ENCODE data around the gene TMC3. TPM values are rescaled to one million over a fixed set of nuclear protein-coding genes. Genes with fewer than 3 reads are reported as not detected.

The TMC3 gene
- total RNA-seq, 1 donor from 2014 or later = not detected

GRCh38 chr15:81398910-81399551 is 25.0 kb upstream of the TMC3 start:
- Mint-ChIP-seq H3K36me3 (ENCODE audit: low read depth) (no peaks in the 10 kb centered on the region), H3K4me1 (peaks cover 2% of the 10 kb centered on the region)

DNA sequence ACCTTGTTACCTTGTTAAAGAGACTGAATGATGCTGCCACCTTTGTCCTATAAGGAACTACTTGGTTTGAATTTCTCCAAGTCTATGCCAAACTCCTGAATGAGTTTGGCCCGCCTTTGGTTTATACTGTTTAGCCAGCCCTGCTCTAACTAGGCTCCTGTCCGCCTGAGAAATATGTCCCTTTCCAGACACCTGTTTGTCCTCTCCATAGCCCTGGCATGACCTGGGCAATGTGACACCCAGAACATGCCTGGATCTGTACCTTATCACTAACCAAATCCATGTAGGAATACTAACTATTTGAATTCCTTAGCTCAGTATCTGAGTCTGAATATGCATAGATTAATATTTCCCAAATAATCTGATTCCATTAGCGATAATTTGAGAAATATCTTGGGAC is 24.4 kb upstream of the TMC3 start:
- DNase-seq = no peak
- H3K4me3 Mint-ChIP-seq = no peak overlapping the region
- H3K4me1 Mint-ChIP-seq = peaks cover 2% of the 10 kb centered on the region
- no peaks in the 10 kb centered on the region for H3K36me3 Mint-ChIP-seq (ENCODE audit: low read depth)
- intact Hi-C loops (cut with micrococcal nuclease) = no loop called here
- no peaks in the 10 kb centered on the region for H3K9me3 Mint-ChIP-seq
- H3K27me3 Mint-ChIP-seq = peaks cover 11% of the 10 kb centered on the region
- H3K27ac Mint-ChIP-seq = no peak overlapping the region

More at GRCh38 chr15:81398910-81399551, 25.0 kb upstream of the TMC3 start:
- Mint-ChIP-seq H3K27ac (no peak overlapping the region), H3K9me3 (no peaks in the 10 kb centered on the region), H3K27me3 (peaks cover 11% of the 10 kb centered on the region), H3K4me3 (no peak overlapping the region)
- intact Hi-C loops (cut with micrococcal nuclease) = no loop called here
- DNase-seq = no peak

- H3K27ac Mint-ChIP-seq = no peak overlapping the region
- DNase-seq = no peak
- H3K36me3 Mint-ChIP-seq (ENCODE audit: low read depth) = no peaks in the 10 kb centered on the region
- no peaks in the 10 kb centered on the region for H3K9me3 Mint-ChIP-seq
- no peaks in the 10 kb centered on the region for H3K4me1 Mint-ChIP-seq
- intact Hi-C loops (cut with micrococcal nuclease) = no loop called here
- H3K4me3 Mint-ChIP-seq = no peak overlapping the region
- H3K27me3 Mint-ChIP-seq = peaks cover 7% of the 10 kb centered on the region
These were observed 20.6 kb upstream of the TMC3 start for GRCh38 chr15:81394603-81395002.

GRCh38 chr15:81391657-81392056 is 17.6 kb upstream of the TMC3 start:
- no peak for DNase-seq
- Mint-ChIP-seq H3K9me3 (no peaks in the 10 kb centered on the region), H3K4me3 (no peak overlapping the region), H3K36me3 (ENCODE audit: low read depth) (no peaks in the 10 kb centered on the region), H3K27ac (no peak overlapping the region), H3K27me3 (peaks cover 10% of the 10 kb centered on the region), H3K4me1 (no peaks in the 10 kb centered on the region)
- intact Hi-C loops (cut with micrococcal nuclease) = no loop called here

- Mint-ChIP-seq H3K27me3 (peaks cover 5% of the 10 kb centered on the region), H3K4me1 (peaks cover 3% of the 10 kb centered on the region), H3K27ac (no peak overlapping the region), H3K36me3 (ENCODE audit: low read depth) (no peaks in the 10 kb centered on the region), H3K4me3 (no peak overlapping the region), H3K9me3 (no peaks in the 10 kb centered on the region)
- intact Hi-C loops (cut with micrococcal nuclease) = no loop called here
- no peak for DNase-seq
These were observed 14.4 kb upstream of the TMC3 start for GRCh38 chr15:81388436-81388770.

GRCh38 chr15:81387621-81388435 is 13.8 kb upstream of the TMC3 start:
- no peak for DNase-seq
- H3K4me3 Mint-ChIP-seq = no peak overlapping the region
- H3K27ac Mint-ChIP-seq = no peak overlapping the region
- peaks cover 3% of the 10 kb centered on the region for H3K4me1 Mint-ChIP-seq
- H3K27me3 Mint-ChIP-seq = peaks cover 5% of the 10 kb centered on the region
- no peaks in the 10 kb centered on the region for H3K9me3 Mint-ChIP-seq
- H3K36me3 Mint-ChIP-seq (ENCODE audit: low read depth) = no peaks in the 10 kb centered on the region
- intact Hi-C loops (cut with micrococcal nuclease) = no loop called here

DNA sequence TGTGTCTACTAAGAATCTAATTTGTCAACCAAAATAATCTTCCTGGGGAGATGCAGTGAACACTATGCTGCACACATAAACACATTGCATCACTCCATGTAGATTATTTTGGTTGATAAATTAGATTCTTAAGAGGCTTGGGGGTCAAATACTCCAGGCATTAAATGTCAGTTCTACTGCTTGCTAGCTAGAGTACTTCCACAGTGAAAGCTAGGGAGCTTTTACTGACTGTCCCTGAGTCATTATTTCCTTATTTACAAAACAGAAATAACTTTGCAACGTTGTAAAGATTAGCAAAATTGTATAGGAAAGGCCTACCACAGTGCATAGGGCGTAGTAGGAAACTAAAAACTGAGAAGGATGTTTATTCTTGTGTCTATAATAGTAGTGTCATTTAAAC is 12.9 kb upstream of the TMC3 start:
- no peak overlapping the region for H3K27ac Mint-ChIP-seq
- H3K4me1 Mint-ChIP-seq = peaks cover 3% of the 10 kb centered on the region
- no peak for DNase-seq
- H3K27me3 Mint-ChIP-seq = peaks cover 5% of the 10 kb centered on the region
- intact Hi-C loops (cut with micrococcal nuclease) = no loop called here
- H3K36me3 Mint-ChIP-seq (ENCODE audit: low read depth) = no peaks in the 10 kb centered on the region
- no peak overlapping the region for H3K4me3 Mint-ChIP-seq
- H3K9me3 Mint-ChIP-seq = no peaks in the 10 kb centered on the region

- no peaks in the 10 kb centered on the region for H3K36me3 Mint-ChIP-seq (ENCODE audit: low read depth)
- H3K4me1 Mint-ChIP-seq = peaks cover 3% of the 10 kb centered on the region
- no peak for DNase-seq
- no peak overlapping the region for H3K27ac Mint-ChIP-seq
- no peak overlapping the region for H3K4me3 Mint-ChIP-seq
- no peaks in the 10 kb centered on the region for H3K9me3 Mint-ChIP-seq
- peaks cover 7% of the 10 kb centered on the region for H3K27me3 Mint-ChIP-seq
- intact Hi-C loops (cut with micrococcal nuclease) = no loop called here
These were observed 11.7 kb upstream of the TMC3 start for GRCh38 chr15:81385721-81386076.

- no peaks in the 10 kb centered on the region for H3K36me3 Mint-ChIP-seq (ENCODE audit: low read depth)
- DNase-seq = no peak
- intact Hi-C loops (cut with micrococcal nuclease) = no loop called here
- H3K4me3 Mint-ChIP-seq = no peak overlapping the region
- H3K27ac Mint-ChIP-seq = no peak overlapping the region
- H3K9me3 Mint-ChIP-seq = no peaks in the 10 kb centered on the region
- peaks cover 7% of the 10 kb centered on the region for H3K27me3 Mint-ChIP-seq
- peaks cover 6% of the 10 kb centered on the region for H3K4me1 Mint-ChIP-seq
These were observed 11.1 kb upstream of the TMC3 start for GRCh38 chr15:81384891-81385720.

- Mint-ChIP-seq H3K36me3 (ENCODE audit: low read depth) (no peaks in the 10 kb centered on the region), H3K4me3 (no peak overlapping the region), H3K27ac (no peak overlapping the region), H3K4me1 (peaks cover 6% of the 10 kb centered on the region), H3K27me3 (peaks cover 4% of the 10 kb centered on the region), H3K9me3 (no peaks in the 10 kb centered on the region)
- DNase-seq = no peak
- intact Hi-C loops (cut with micrococcal nuclease) = no loop called here
These were observed 7.7 kb upstream of the TMC3 start for GRCh38 chr15:81381720-81382119.

- Mint-ChIP-seq H3K9me3 (no peaks in the 10 kb centered on the region), H3K36me3 (ENCODE audit: low read depth) (no peaks in the 10 kb centered on the region), H3K27me3 (peaks cover 8% of the 10 kb centered on the region), H3K27ac (no peak overlapping the region), H3K4me1 (peaks cover 6% of the 10 kb centered on the region), H3K4me3 (no peak overlapping the region)
- DNase-seq = no peak
- intact Hi-C loops (cut with micrococcal nuclease) = no loop called here
These were observed 6.7 kb upstream of the TMC3 start for GRCh38 chr15:81380668-81381067.

GRCh38 chr15:81380203-81380602 is 6.2 kb upstream of the TMC3 start:
- Mint-ChIP-seq H3K36me3 (ENCODE audit: low read depth) (no peaks in the 10 kb centered on the region), H3K4me1 (peaks cover 6% of the 10 kb centered on the region), H3K27me3 (peaks cover 8% of the 10 kb centered on the region), H3K27ac (no peak overlapping the region), H3K4me3 (no peak overlapping the region), H3K9me3 (no peaks in the 10 kb centered on the region)
- DNase-seq = peak; percentile 62
- intact Hi-C loops (cut with micrococcal nuclease) = no loop called here

GRCh38 chr15:81379269-81379668 is 5.3 kb upstream of the TMC3 start:
- intact Hi-C loops (cut with micrococcal nuclease) = no loop called here
- no peak for DNase-seq
- Mint-ChIP-seq H3K36me3 (ENCODE audit: low read depth) (no peaks in the 10 kb centered on the region), H3K27ac (no peak overlapping the region), H3K9me3 (no peaks in the 10 kb centered on the region), H3K27me3 (peaks cover 8% of the 10 kb centered on the region), H3K4me1 (peaks cover 3% of the 10 kb centered on the region), H3K4me3 (no peak overlapping the region)

- Mint-ChIP-seq H3K9me3 (no peaks in the 10 kb centered on the region), H3K36me3 (ENCODE audit: low read depth) (no peaks in the 10 kb centered on the region), H3K27ac (no peak overlapping the region), H3K4me1 (peaks cover 3% of the 10 kb centered on the region), H3K27me3 (peaks cover 8% of the 10 kb centered on the region), H3K4me3 (no peak overlapping the region)
- intact Hi-C loops (cut with micrococcal nuclease) = no loop called here
- no peak for DNase-seq
These were observed 4.4 kb upstream of the TMC3 start for GRCh38 chr15:81378443-81378842.

Measured in activated CD4-positive, alpha-beta T cell treated with anti-CD3 and anti-CD28 coated beads, Interleukin-2, amount 10 ng/mL, durations not matched to agents 24 days and 14 days (primary cell).